ENCODE measurements around the gene LIMS1.
"Not testable (repeated sequence)": the region's sequence is repeated elsewhere in the genome, so short reads cannot be mapped to it uniquely, and the experiment has no call there.

- not testable (repeated sequence) for TF ChIP-seq CTCF (tag by site-specific recombination; IDR thresholded peaks at IDR 0.05); ZNF174 (tag by site-specific recombination; IDR thresholded peaks at IDR 0.05); ZFHX2 (tag by site-specific recombination; conservative IDR thresholded peaks at IDR 0.05); ZNF558 (tag by site-specific recombination; IDR thresholded peaks at IDR 0.05); ZNF670 (tag by site-specific recombination; IDR thresholded peaks at IDR 0.05; ENCODE audit: low read depth); PRDM4 (tag by site-specific recombination; IDR thresholded peaks at IDR 0.05); ZSCAN18 (tag by site-specific recombination; IDR thresholded peaks at IDR 0.05)
Observed at GRCh38 chr2:108514478-108514877, 19.8 kb upstream of the LIMS1 start.
